WERI-Rb-1 (cell line): ENCODE data around the gene DNMT1.
"Not testable (repeated sequence)": the region's sequence is repeated elsewhere in the genome, so short reads cannot be mapped to it uniquely, and the experiment has no call there.

ENCODE experiments used
- DNase-seq: peaks from one replicate; pipeline ENCODE4 v3.0.0-alpha.2; 2020
- H3K27ac ChIP-seq: fragments of 250-450 bp; sonication (Bioruptor Pico); 2 replicates; pipeline ENCODE4 v1.5.1; 2020; ENCODE audit warnings: mild to moderate bottlenecking, moderate library complexity
- H3K27me3 ChIP-seq: fragments of 250-450 bp; sonication (Bioruptor Pico); 2 replicates; pipeline ENCODE4 v1.5.1; 2021; ENCODE audit warnings: mild to moderate bottlenecking, low read depth, moderate library complexity; ENCODE audit not compliant: insufficient read depth, severe bottlenecking
- H3K36me3 ChIP-seq: fragments of 250-450 bp; sonication (Bioruptor Pico); 2 replicates; pipeline ENCODE4 v1.5.1; 2020; ENCODE audit warnings: mild to moderate bottlenecking, moderate library complexity
- H3K4me3 ChIP-seq: 2 replicates; pipeline ENCODE4 v1.5.1; 2011; ENCODE audit warnings: low read depth, mild to moderate bottlenecking, control low read depth, low read length
- H3K9me3 ChIP-seq: fragments of 250-450 bp; sonication (Bioruptor Pico); 2 replicates; pipeline ENCODE4 v1.5.1; 2021; ENCODE audit warnings: mild to moderate bottlenecking, moderate library complexity; ENCODE audit not compliant: severe bottlenecking
- TF ChIP-seq, protein P1 (sequence below): IDR thresholded peaks from 2 replicates; pipeline ENCODE4 v1.5.1; 2011; ENCODE audit warnings: low read depth, mild to moderate bottlenecking, control low read depth, inconsistent platforms, low read length

DNMT1 gene

GRCh38 chr19:10173527-10173926 is 21.2 kb downstream of the DNMT1 start:
- Histone ChIP-seq H3K27me3 (no peaks in the 10 kb centered on the region), H3K4me3 (no peak overlapping the region), H3K36me3 (peaks cover 93% of the 10 kb centered on the region), H3K27ac (no peak overlapping the region), H3K9me3 (no peaks in the 10 kb centered on the region)
- no peak for DNase-seq
- TF ChIP-seq, protein P1, sequence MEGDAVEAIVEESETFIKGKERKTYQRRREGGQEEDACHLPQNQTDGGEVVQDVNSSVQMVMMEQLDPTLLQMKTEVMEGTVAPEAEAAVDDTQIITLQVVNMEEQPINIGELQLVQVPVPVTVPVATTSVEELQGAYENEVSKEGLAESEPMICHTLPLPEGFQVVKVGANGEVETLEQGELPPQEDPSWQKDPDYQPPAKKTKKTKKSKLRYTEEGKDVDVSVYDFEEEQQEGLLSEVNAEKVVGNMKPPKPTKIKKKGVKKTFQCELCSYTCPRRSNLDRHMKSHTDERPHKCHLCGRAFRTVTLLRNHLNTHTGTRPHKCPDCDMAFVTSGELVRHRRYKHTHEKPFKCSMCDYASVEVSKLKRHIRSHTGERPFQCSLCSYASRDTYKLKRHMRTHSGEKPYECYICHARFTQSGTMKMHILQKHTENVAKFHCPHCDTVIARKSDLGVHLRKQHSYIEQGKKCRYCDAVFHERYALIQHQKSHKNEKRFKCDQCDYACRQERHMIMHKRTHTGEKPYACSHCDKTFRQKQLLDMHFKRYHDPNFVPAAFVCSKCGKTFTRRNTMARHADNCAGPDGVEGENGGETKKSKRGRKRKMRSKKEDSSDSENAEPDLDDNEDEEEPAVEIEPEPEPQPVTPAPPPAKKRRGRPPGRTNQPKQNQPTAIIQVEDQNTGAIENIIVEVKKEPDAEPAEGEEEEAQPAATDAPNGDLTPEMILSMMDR = no peak

DNA sequence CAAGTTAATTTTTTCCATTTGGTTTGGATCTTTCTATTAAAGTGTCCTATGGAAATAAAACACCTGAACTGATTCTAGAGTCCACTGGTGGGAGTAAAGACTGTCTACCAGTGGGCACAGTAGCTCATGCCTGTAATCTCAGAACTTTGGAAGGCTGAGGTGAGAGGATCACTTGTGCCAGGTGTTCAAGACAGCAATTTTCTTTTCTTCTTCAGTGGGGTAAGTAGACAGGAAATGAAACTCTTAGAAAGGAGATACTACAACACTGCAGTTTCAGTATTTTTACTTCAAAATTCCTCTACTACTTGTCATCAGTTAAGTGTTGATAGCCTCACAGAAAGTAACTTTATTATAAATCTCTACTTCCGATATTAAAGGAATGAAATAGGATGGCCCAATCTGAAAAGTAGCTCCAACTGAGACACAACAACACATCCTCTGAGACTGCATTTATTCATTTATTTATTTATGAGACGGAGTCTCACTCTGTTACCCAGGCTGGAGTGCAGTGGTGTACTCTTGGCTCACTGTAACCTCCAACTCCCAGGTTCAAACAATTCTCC is 26.3 kb downstream of the DNMT1 start:
- DNase-seq = no peak
- Histone ChIP-seq H3K27me3 (no peaks in the 10 kb centered on the region), H3K27ac (no peak overlapping the region), H3K36me3 (peaks cover 95% of the 10 kb centered on the region), H3K9me3 (no peaks in the 10 kb centered on the region), H3K4me3 (no peak overlapping the region)
- TF ChIP-seq, protein P1 = no peak

DNA sequence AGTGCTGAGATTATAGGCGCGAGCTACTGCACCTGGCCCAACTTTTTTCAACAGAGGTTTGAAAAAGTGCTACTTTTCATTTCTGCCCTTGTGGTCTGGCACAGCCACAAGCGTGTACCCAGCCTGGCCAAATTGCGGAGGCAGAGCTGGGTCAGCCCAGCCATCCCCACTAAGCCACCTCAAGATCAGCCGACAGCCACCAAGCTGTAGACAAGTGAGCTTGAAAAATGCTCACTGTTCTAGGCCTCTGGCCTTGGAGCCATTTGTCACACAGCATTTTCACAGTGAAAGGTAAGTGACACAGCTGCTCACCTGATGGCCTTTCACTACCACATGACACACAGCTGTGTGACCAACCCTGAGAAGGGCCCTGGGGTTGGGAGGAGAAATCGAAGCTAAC is 27.3 kb downstream of the DNMT1 start:
- Histone ChIP-seq H3K27me3 (no peaks in the 10 kb centered on the region), H3K9me3 (no peaks in the 10 kb centered on the region), H3K36me3 (peaks cover 95% of the 10 kb centered on the region), H3K4me3 (no peak overlapping the region), H3K27ac (no peak overlapping the region)
- TF ChIP-seq, protein P1 = no peak
- no peak for DNase-seq

- H3K36me3 ChIP-seq = peaks cover 95% of the 10 kb centered on the region
Measured at GRCh38 chr19:10166501-10166900, 28.3 kb downstream of the DNMT1 start.

DNA sequence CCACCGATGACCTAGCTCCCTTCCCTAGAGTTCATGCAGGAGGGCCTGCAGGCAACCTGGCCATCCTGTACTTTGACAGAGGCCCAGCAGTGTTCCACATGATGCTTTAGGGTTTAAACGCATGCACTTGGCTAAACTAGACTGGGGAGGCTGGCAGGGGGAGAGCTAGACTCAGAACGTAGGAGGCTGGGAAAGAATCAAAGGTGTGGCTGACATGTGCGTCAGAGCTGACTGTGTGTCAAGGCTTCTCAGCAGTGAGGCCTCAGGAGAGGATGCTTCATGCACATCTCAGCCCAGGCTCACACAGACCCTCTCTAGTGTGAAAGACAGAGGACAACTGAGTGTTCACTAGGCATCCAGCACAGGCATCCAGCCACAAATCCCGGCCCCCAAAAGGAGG is 28.7 kb downstream of the DNMT1 start:
- TF ChIP-seq, protein P1 = no peak
- no peak for DNase-seq
- H3K36me3 ChIP-seq = peaks cover 95% of the 10 kb centered on the region
- no peak overlapping the region for H3K4me3 ChIP-seq
- H3K27ac ChIP-seq = no peak overlapping the region
- H3K9me3 ChIP-seq = no peaks in the 10 kb centered on the region
- no peaks in the 10 kb centered on the region for H3K27me3 ChIP-seq

More at GRCh38 chr19:10166501-10166900, 28.3 kb downstream of the DNMT1 start:
- H3K27ac ChIP-seq, H3K9me3 ChIP-seq, H3K4me3 ChIP-seq, DNase-seq, H3K27me3 ChIP-seq: not testable (repeated sequence)

GRCh38 chr19:10163536-10163935 is 31.2 kb downstream of the DNMT1 start:
- Histone ChIP-seq H3K4me3 (no peak overlapping the region), H3K36me3 (peaks cover 97% of the 10 kb centered on the region), H3K27me3 (no peaks in the 10 kb centered on the region), H3K27ac (no peak overlapping the region), H3K9me3 (no peaks in the 10 kb centered on the region)
- DNase-seq = no peak
- TF ChIP-seq, protein P1 = no peak
